HG03432 (cell line): Measurements from ENCODE around the gene MMP10.
"Not testable (repeated sequence)": the region's sequence is repeated elsewhere in the genome, so short reads cannot be mapped to it uniquely, and the experiment has no call there.

ENCODE experiments used
- ATAC-seq: cut with Tn5 transposase; IDR thresholded peaks from one replicate; pipeline ENCODE4 v1.9.1; 2021; ENCODE audit warnings: mild to moderate bottlenecking, moderate library complexity; ENCODE audit not compliant: unreplicated experiment

The MMP10 gene

DNA sequence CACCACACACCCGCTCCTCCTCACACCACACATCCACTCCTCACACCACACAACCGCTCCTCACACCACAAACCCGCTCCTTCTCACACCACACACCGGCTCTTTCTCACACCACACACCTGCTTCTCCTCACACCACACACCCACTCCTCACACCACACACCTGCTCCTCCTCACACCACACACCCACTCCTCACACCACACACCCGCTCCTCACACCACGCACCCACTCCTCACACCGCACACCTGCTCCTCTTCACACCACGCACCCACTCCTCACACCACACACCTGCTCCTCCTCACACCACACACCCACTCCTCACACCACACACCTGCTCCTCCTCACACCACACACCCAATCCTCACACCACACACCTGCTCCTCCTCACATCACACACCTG, 49.5 kb downstream of the MMP10 start:
- not testable (repeated sequence) for ATAC-seq

DNA sequence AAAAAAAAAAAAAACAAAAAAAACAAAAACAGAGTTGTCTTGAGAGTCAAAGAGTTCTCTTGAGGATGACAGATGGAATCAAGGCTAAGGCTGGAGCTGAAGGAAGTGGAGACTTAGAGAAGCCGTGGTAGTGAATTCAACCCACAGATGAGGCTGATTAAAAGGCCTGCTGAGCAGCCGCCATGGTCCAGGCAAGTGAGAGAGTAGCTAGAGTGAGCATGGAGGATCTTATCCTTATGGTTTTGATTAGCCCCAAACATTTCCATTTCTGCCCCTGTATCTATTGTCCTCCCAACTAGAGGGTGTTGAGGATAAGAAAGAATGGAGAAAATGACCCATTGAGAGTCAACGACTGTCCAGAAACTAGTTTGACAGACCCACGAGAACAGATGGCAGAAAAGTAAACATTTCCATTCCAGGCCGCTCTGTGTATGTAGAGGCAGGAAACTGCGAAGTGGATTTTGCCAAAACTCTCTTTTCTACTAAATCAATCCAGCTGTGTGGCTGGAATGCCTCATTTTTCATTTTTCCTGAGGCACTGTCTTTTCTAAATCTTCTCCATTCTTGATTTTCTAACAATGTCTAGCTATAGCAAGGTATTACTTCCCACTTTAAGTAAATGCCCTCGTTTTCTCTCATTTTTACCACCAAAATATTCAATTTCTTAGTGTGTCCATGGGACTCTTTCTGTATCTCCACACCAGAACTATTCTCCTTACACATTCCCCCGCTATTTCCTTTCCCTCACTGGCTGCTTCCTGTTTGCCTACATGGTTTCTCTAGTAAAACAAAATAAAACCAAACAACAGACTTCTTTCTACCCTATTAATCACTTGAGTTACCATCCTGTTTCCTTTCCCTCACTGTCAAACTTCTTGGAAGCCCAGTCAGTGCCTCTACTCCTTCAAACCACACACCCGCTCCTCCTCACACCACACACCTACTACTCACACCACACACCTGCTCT, 50.3 kb downstream of the MMP10 start:
- no peak for ATAC-seq

DNA sequence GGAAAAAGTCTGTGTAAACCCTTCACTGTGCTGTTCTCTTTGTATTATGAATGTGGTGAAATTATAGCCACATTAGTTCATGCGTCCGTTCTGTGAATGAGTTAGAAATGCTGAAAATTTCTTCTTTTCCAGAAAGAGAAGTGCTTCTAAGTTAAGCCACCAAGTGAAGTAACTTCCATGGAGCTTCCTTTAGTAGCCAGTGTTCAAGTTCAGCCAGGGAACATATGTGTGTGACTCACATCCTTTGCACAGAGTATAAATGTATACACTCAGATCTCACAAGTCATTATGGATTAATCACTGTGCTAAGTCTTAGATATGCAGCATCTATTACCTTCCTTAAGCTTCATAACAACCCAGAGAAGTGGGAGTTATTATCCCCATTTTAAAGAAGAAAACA, 52.5 kb downstream of the MMP10 start:
- ATAC-seq = no peak

DNA sequence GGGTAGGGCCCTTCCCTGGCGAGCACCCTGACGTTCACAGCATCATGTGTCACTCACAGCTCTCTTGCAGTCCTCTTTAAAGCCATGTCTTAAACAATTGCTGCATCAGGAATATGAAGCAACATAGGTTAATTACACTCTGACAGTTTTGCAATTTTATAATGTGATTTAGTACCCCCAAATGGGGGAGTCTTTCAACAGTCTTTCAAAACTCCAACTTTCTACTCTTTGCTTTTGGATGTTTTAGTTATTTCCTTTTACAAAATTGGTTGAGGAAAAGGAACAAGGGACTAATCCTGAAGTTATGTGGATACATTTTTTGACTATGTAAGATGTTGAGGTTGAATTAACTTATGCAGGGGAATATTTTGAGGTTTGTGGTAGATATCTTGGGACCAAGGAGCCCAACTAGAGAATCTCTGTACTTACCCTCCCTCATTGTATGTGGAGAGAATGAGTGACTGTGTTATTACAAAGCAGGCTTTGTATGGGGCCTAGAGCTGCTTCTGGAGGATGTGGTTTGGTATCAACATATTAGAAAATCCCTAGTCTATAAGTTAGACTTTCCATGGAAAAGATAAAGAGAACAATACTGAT, 55.4 kb downstream of the MMP10 start, which contains the start of gene MMP8:
Gene MMP8, minus strand, starts transcription at position 51 of the 597 bp plus-strand sequence. CDS start 99 bp downstream, outside the sequence.
- ATAC-seq = no peak

DNA sequence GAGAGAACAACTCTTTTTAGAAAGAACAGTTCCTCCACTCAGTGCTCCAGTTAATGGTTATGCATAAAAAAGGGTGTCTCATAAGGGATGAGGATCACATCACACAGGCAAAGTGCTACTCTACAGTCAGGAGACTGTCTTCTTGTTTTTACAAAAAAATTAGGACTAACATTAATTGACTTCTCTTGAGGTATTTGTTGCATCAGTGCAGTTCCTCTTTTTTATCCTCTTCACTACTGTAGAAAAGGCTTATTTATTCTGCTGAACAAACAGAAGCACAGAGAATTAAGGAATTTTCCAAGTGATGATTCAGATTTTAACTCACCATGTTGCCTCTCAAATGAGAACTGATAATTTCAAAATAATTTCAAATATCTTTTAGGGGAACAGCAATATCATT, 57.6 kb downstream of the MMP10 start:
- no peak for ATAC-seq
